K562 (cell line): Measurements from ENCODE around the gene GET4. TPM values are rescaled to one million over a fixed set of nuclear protein-coding genes. Genes with fewer than 3 reads are reported as not detected.

Experiments used
- ARID4B ChIP-seq: sonication (generic); formaldehyde crosslinking; IDR thresholded peaks from 2 replicates; pipeline ENCODE4 v1.8.0; 2022; ENCODE audit warnings: mild to moderate bottlenecking, missing genetic modification reagents
- COPS2 ChIP-seq: fragments of 450-650 bp; conservative IDR thresholded peaks from 2 replicates; pipeline ENCODE4 v1.6.1; 2016; ENCODE audit warnings: mild to moderate bottlenecking, moderate library complexity
- NR0B1 ChIP-seq: fragments of 450-650 bp; IDR thresholded peaks from one replicate; pipeline ENCODE4 v1.6.1; 2018; ENCODE audit warnings: mild to moderate bottlenecking, moderate library complexity; ENCODE audit not compliant: partially characterized antibody
- RREB1 ChIP-seq: fragments of 250-450 bp; sonication (Bioruptor Pico); IDR thresholded peaks from 2 replicates; pipeline ENCODE4 v1.4.0; 2020
- THAP12 ChIP-seq: fragments of 250-450 bp; sonication (Bioruptor Pico); IDR thresholded peaks from 2 replicates; pipeline ENCODE4 v1.9.0; 2021; ENCODE audit warnings: mild to moderate bottlenecking, inconsistent platforms
- polyA plus RNA-seq, 8 experiments: library from polyadenylated mRNA; depleted of rRNA in 4 of 8; stranded (reverse) in 5 of 8; unstranded in 3 of 8; fragments of >200 nt; fragmentation: Nextera tagmentation in 2 of 8; fragmentation: Illumina TruSeq in 1 of 8; extraction: Ambion mirVana in 2 of 8; extraction: Trizol in 1 of 8; gene quantifications; 2 replicates each; pipeline versions ENCODE4 v1.2.1 to v1.2.3, GENCODE V29; 2011 to 2014; ENCODE audit warnings: inconsistent platforms in 1 of 8, missing spikeins in 1 of 8
- total RNA-seq, 7 experiments: library from RNA; depleted of rRNA in 6 of 7; stranded (reverse); fragments of >200 nt in 6 of 7; fragmentation: Illumina TruSeq in 2 of 7; extraction: Trizol in 2 of 7; gene quantifications; 2 replicates each; pipeline versions ENCODE4 v1.2.1 to v1.2.3, GENCODE V29; 2011 to 2021; ENCODE audit warnings: low replicate concordance in 1 of 7

GET4 gene
- total and polyA plus RNA-seq, 9 of the 15 experiments (the other 6 are each of a cell fraction or from before 2014, with no cell fraction given): 0.99 to 122 (median 40.4) TPM

GRCh38 chr7:877312-878232 is 1.2 kb downstream of the GET4 start (continued):
- TF ChIP-seq RREB1 (CRISPR knock-in tag) (no peak), COPS2 (no peak), THAP12 (CRISPR knock-in tag) (0 out of 2 replicates have a peak, but pooled peaks have one; percentile 7), NR0B1 (no peak), ARID4B (CRISPR knock-in tag) (peak; percentile 58; the same call in 1 of the 2 replicates)
